GM19397 (cell line): Measurements from ENCODE around the gene B3GNT8.
"Not testable (repeated sequence)": the region's sequence is repeated elsewhere in the genome, so short reads cannot be mapped to it uniquely, and the experiment has no call there.

Experiments
- ATAC-seq: cut with Tn5 transposase; IDR thresholded peaks from one replicate; pipeline ENCODE4 v1.9.1; 2021; ENCODE audit warnings: mild to moderate bottlenecking, moderate library complexity; ENCODE audit not compliant: unreplicated experiment

Gene B3GNT8

GRCh38 chr19:41397086-41398049 lies 29.8 kb downstream of the B3GNT8 start, which contains the start of the genes BCKDHA and EXOSC5:
Gene BCKDHA, plus strand, starts transcription at chr19:41397818. Its CDS starts 10 bp downstream, at chr19:41397828.
Gene EXOSC5, minus strand, starts transcription at chr19:41397359. Its CDS starts 31 bp downstream, at chr19:41397328.
- peak; percentile 95 for ATAC-seq

- ATAC-seq: no peak
These were observed 31.8 kb downstream of the B3GNT8 start for GRCh38 chr19:41395355-41395754.

- no peak for ATAC-seq
These were observed 34.4 kb downstream of the B3GNT8 start for GRCh38 chr19:41392775-41393174.

- no peak for ATAC-seq
These were observed 35.6 kb downstream of the B3GNT8 start for GRCh38 chr19:41391618-41392017.

- no peak for ATAC-seq
These were observed 40.7 kb downstream of the B3GNT8 start for GRCh38 chr19:41386442-41386841.

- ATAC-seq: no peak
These were observed 42.8 kb downstream of the B3GNT8 start for GRCh38 chr19:41384351-41384750.

- not testable (repeated sequence) for ATAC-seq
These were observed 45.6 kb downstream of the B3GNT8 start for GRCh38 chr19:41381536-41381935.

GRCh38 chr19:41377977-41378709 lies 49.0 kb downstream of the B3GNT8 start:
- ATAC-seq: peak; percentile 60

- no peak for ATAC-seq
These were observed 50.2 kb downstream of the B3GNT8 start for GRCh38 chr19:41376998-41377365.

- ATAC-seq: no peak
These were observed 50.8 kb downstream of the B3GNT8 start, which contains the start of gene TMEM91 for GRCh38 chr19:41376241-41376997. Gene TMEM91, plus strand, starts transcription at chr19:41376533. Its CDS starts 1,777 bp downstream, at chr19:41378310.
